Parathyroid adenoma (tissue), 2 donors: ENCODE results near the gene SYT15.
"Not testable (repeated sequence)": the region's sequence is repeated elsewhere in the genome, so short reads cannot be mapped to it uniquely, and the experiment has no call there.

Experiments used
- H2AFZ ChIP-seq: fragments of 300-600 bp; sonication (generic); one replicate; pipeline ENCODE4 v1.7.0; 2017; ENCODE audit warnings: antibody characterized with exemption, mild to moderate bottlenecking
- H3K27ac ChIP-seq: fragments of 300-600 bp; sonication (generic); one replicate; pipeline ENCODE4 v1.7.0; 2017
- H3K27me3 ChIP-seq: fragments of 300-600 bp; sonication (generic); one replicate; pipeline ENCODE4 v1.7.0; 2017; ENCODE audit warnings: low read length; ENCODE audit not compliant: control insufficient read depth, insufficient read depth
- H3K36me3 ChIP-seq: fragments of 300-600 bp; sonication (generic); one replicate; pipeline ENCODE4 v1.7.0; 2017; ENCODE audit warnings: low read length; ENCODE audit not compliant: control insufficient read depth, insufficient read depth
- H3K4me1 ChIP-seq: fragments of 300-600 bp; sonication (generic); one replicate; pipeline ENCODE4 v1.7.0; 2017; ENCODE audit warnings: control low read depth
- H3K4me2 ChIP-seq: fragments of 300-600 bp; sonication (generic); one replicate; pipeline ENCODE4 v1.7.0; 2017; ENCODE audit warnings: low read length
- H3K4me3 ChIP-seq: fragments of 300-600 bp; sonication (generic); one replicate; pipeline ENCODE4 v1.7.0; 2017; ENCODE audit warnings: low read depth, low read length
- H3K79me2 ChIP-seq: fragments of 300-600 bp; sonication (generic); one replicate; pipeline ENCODE4 v1.7.0; 2017; ENCODE audit warnings: control low read depth
- H3K9ac ChIP-seq: fragments of 300-600 bp; sonication (generic); one replicate; pipeline ENCODE4 v1.7.0; 2017; ENCODE audit warnings: mild to moderate bottlenecking
- H3K9me3 ChIP-seq: fragments of 300-600 bp; sonication (generic); one replicate; pipeline ENCODE4 v1.7.0; 2017; ENCODE audit warnings: low read length; ENCODE audit not compliant: control insufficient read depth
- donor health status: primary hyperparathyroidism.

The SYT15 gene

GRCh38 chr10:46629805-46630204 is 50.9 kb downstream of the SYT15 start:
- not testable (repeated sequence) for H3K4me1 ChIP-seq, H3K27ac ChIP-seq, H2AFZ ChIP-seq, H3K4me2 ChIP-seq, H3K4me3 ChIP-seq, H3K9me3 ChIP-seq, H3K79me2 ChIP-seq, H3K27me3 ChIP-seq, H3K36me3 ChIP-seq, H3K9ac ChIP-seq

GRCh38 chr10:46630816-46631215 is 51.9 kb downstream of the SYT15 start:
- H3K4me1 ChIP-seq, H3K9me3 ChIP-seq, H3K27ac ChIP-seq, H3K36me3 ChIP-seq, H3K9ac ChIP-seq, H3K4me3 ChIP-seq, H3K4me2 ChIP-seq, H3K27me3 ChIP-seq, H2AFZ ChIP-seq, H3K79me2 ChIP-seq: not testable (repeated sequence)

- not testable (repeated sequence) for H3K79me2 ChIP-seq, H3K27ac ChIP-seq, H3K4me3 ChIP-seq, H3K9me3 ChIP-seq, H3K36me3 ChIP-seq, H3K4me2 ChIP-seq, H3K9ac ChIP-seq, H3K4me1 ChIP-seq, H3K27me3 ChIP-seq, H2AFZ ChIP-seq
Measured at GRCh38 chr10:46631683-46632082, 52.8 kb downstream of the SYT15 start.

GRCh38 chr10:46634698-46635097 is 55.8 kb downstream of the SYT15 start:
- not testable (repeated sequence) for H3K9ac ChIP-seq, H3K9me3 ChIP-seq, H3K27ac ChIP-seq, H3K4me2 ChIP-seq, H3K27me3 ChIP-seq, H3K36me3 ChIP-seq, H3K4me3 ChIP-seq, H3K79me2 ChIP-seq, H3K4me1 ChIP-seq
- peak overlapping the region; percentile 57 for H2AFZ ChIP-seq

- H2AFZ ChIP-seq = peak overlapping the region; percentile 82
- not testable (repeated sequence) for H3K79me2 ChIP-seq, H3K4me1 ChIP-seq, H3K27me3 ChIP-seq, H3K9ac ChIP-seq, H3K9me3 ChIP-seq, H3K36me3 ChIP-seq, H3K4me2 ChIP-seq
- peak overlapping the region; percentile 49 for H3K4me3 ChIP-seq
- H3K27ac ChIP-seq = peak overlapping the region; percentile 62
Measured at GRCh38 chr10:46635364-46635959, 56.5 kb downstream of the SYT15 start.

- not testable (repeated sequence) for H3K9me3 ChIP-seq, H3K4me3 ChIP-seq, H3K4me1 ChIP-seq, H3K36me3 ChIP-seq, H2AFZ ChIP-seq, H3K4me2 ChIP-seq, H3K9ac ChIP-seq, H3K27me3 ChIP-seq, H3K79me2 ChIP-seq, H3K27ac ChIP-seq
Measured at GRCh38 chr10:46640005-46640404, 61.1 kb downstream of the SYT15 start.
